Measurements from ENCODE around the gene TUBB4B.

GRCh38 chr9:137254624-137255447 is 13.7 kb downstream of the TUBB4B start, which contains the start of gene NELFB:
- no peak for TF ChIP-seq CTCF (conservative IDR thresholded peaks at IDR 0.05; ENCODE audit: low read depth, low read length)
- no peak for TF ChIP-seq EZH2phosphoT487 (IDR thresholded peaks at IDR 0.05; ENCODE audit: borderline replicate concordance, low read length)
- TF ChIP-seq EZH2 (IDR thresholded peaks at IDR 0.05; ENCODE audit: low read length, unreplicated experiment) = no peak

All from PC-3 (cell line).